HG03558 (cell line): ENCODE data around the gene NFKB1.
A peak's percentile ranks its signal among the peaks of the same experiment; 100 is the strongest.

Source experiments
- ATAC-seq: cut with Tn5 transposase; IDR thresholded peaks from one replicate; pipeline ENCODE4 v1.9.1; 2021; ENCODE audit warnings: moderate number of reproducible peaks; ENCODE audit not compliant: unreplicated experiment; ENCODE audit errors: extremely low read depth

NFKB1 gene

GRCh38 chr4:102527695-102528283 lies 26.6 kb downstream of the NFKB1 start:
- ATAC-seq, result no peak

- ATAC-seq, result no peak
Measured at GRCh38 chr4:102529977-102530376, 28.8 kb downstream of the NFKB1 start.

GRCh38 chr4:102530986-102531385 lies 29.8 kb downstream of the NFKB1 start:
- ATAC-seq, result no peak

GRCh38 chr4:102531462-102531861 lies 30.3 kb downstream of the NFKB1 start:
- no peak for ATAC-seq

GRCh38 chr4:102533348-102533747 lies 32.2 kb downstream of the NFKB1 start:
- no peak for ATAC-seq

- ATAC-seq, result no peak
Measured at GRCh38 chr4:102533904-102534303, 32.7 kb downstream of the NFKB1 start.

- ATAC-seq, result no peak
Measured at GRCh38 chr4:102534845-102535244, 33.7 kb downstream of the NFKB1 start.

- ATAC-seq, result peak; percentile 49
Measured at GRCh38 chr4:102535398-102536082, 34.4 kb downstream of the NFKB1 start.

GRCh38 chr4:102536768-102537167 lies 35.6 kb downstream of the NFKB1 start:
- no peak for ATAC-seq

- no peak for ATAC-seq
Measured at GRCh38 chr4:102537269-102537668, 36.1 kb downstream of the NFKB1 start.

- ATAC-seq, result no peak
Measured at GRCh38 chr4:102541697-102542096, 40.5 kb downstream of the NFKB1 start.

GRCh38 chr4:102543030-102543928 lies 42.1 kb downstream of the NFKB1 start:
- peak; percentile 75 for ATAC-seq

- no peak for ATAC-seq
Measured at GRCh38 chr4:102546635-102547034, 45.5 kb downstream of the NFKB1 start.

GRCh38 chr4:102547973-102548372 lies 46.8 kb downstream of the NFKB1 start:
- ATAC-seq, result no peak

GRCh38 chr4:102551958-102552565 lies 50.9 kb downstream of the NFKB1 start:
- ATAC-seq, result no peak

- ATAC-seq, result no peak
Measured at GRCh38 chr4:102552781-102553180, 51.6 kb downstream of the NFKB1 start.

GRCh38 chr4:102553982-102554381 lies 52.8 kb downstream of the NFKB1 start:
- no peak for ATAC-seq

GRCh38 chr4:102554482-102554881 lies 53.3 kb downstream of the NFKB1 start:
- no peak for ATAC-seq

GRCh38 chr4:102554992-102555391 lies 53.8 kb downstream of the NFKB1 start:
- ATAC-seq, result no peak

GRCh38 chr4:102557636-102558035 lies 56.5 kb downstream of the NFKB1 start:
- ATAC-seq, result no peak

GRCh38 chr4:102560115-102560514 lies 59.0 kb downstream of the NFKB1 start:
- ATAC-seq, result no peak
